OCI-LY3 (cell line): ENCODE results near the gene CTDSPL2.

ENCODE experiments used
- H2AFZ ChIP-seq: fragments of 200-600, 300-600 bp; shearing (Covaris generic); 2 replicates; pipeline ENCODE4 v1.6.0; 2014; ENCODE audit warnings: antibody characterized with exemption, low read depth, low read length
- H3K27ac ChIP-seq: fragments of 200-600, 300-600 bp; sonication (generic); 2 replicates; pipeline ENCODE4 v1.5.1; 2014; ENCODE audit warnings: mild to moderate bottlenecking, low read length, moderate library complexity, mixed read lengths
- H3K27me3 ChIP-seq: fragments of 200-600, 300-600 bp; sonication (generic); 2 replicates; pipeline ENCODE4 v1.6.1; 2014; ENCODE audit warnings: low read depth, low read length, mixed read lengths
- H3K36me3 ChIP-seq: fragments of 200-600, 300-600 bp; sonication (generic); replicated peaks from 2 replicates; pipeline ENCODE3; 2014; ENCODE audit warnings: low read depth, low read length, mixed read lengths
- H3K4me1 ChIP-seq: fragments of 300-600, 200-600 bp; sonication (generic); 2 replicates; pipeline ENCODE4 v1.6.1; 2014; ENCODE audit warnings: low read length, mixed read lengths
- H3K4me2 ChIP-seq: fragments of 200-600, 300-600 bp; sonication (generic); 2 replicates; pipeline ENCODE4 v1.6.1; 2014; ENCODE audit warnings: low read length, mixed read lengths
- H3K4me3 ChIP-seq: fragments of 300-600, 200-600 bp; sonication (generic); 2 replicates; pipeline ENCODE4 v1.5.1; 2014; ENCODE audit warnings: antibody characterized with exemption, mild to moderate bottlenecking, low read length, moderate library complexity
- H3K79me2 ChIP-seq: fragments of 300-600, 200-600 bp; shearing (Covaris generic); 2 replicates; pipeline ENCODE4 v1.6.1; 2014; ENCODE audit warnings: mild to moderate bottlenecking, low read length, mixed read lengths
- H3K9ac ChIP-seq: fragments of 300-600, 200-600 bp; shearing (Covaris generic); 2 replicates; pipeline ENCODE4 v1.6.0; 2014; ENCODE audit warnings: mild to moderate bottlenecking, low read length, moderate library complexity
- H3K9me3 ChIP-seq: fragments of 200-600, 300-600 bp; shearing (Covaris generic); 2 replicates; pipeline ENCODE4 v1.6.1; 2014; ENCODE audit warnings: low read length, mixed read lengths; ENCODE audit not compliant: insufficient read depth
- H4K20me1 ChIP-seq: fragments of 200-600, 300-600 bp; sonication (generic); 2 replicates; pipeline ENCODE4 v1.6.1; 2016; ENCODE audit warnings: low read length, mixed read lengths; ENCODE audit not compliant: insufficient read depth
- CTCF ChIP-seq: fragments of 200-600, 300-600 bp; sonication (generic); IDR thresholded peaks from 2 replicates; pipeline ENCODE4 v1.5.1; 2014; ENCODE audit warnings: antibody characterized with exemption, low read length, low read depth
- EZH2phosphoT487 ChIP-seq: fragments of 200-600 bp; shearing (Covaris generic); IDR thresholded peaks from 2 replicates; pipeline ENCODE4 v1.6.1; 2018; ENCODE audit warnings: antibody characterized with exemption, mixed run types, low read depth

Gene CTDSPL2

GRCh38 chr15:44568338-44568737, 140.9 kb downstream of the CTDSPL2 start:
- TF ChIP-seq CTCF (no peak), EZH2phosphoT487 (no peak)
- Histone ChIP-seq H3K4me3 (no peak overlapping the region), H3K4me1 (no peaks in the 10 kb centered on the region), H2AFZ (no peak overlapping the region), H3K79me2 (no peaks in the 10 kb centered on the region), H3K27ac (no peak overlapping the region), H3K9me3 (peaks cover 4% of the 10 kb centered on the region; the same call in 1 of the 2 replicates), H3K27me3 (no peaks in the 10 kb centered on the region), H3K4me2 (no peak overlapping the region), H3K36me3 (peaks cover 48% of the 10 kb centered on the region), H4K20me1 (no peaks in the 10 kb centered on the region), H3K9ac (no peak overlapping the region)

GRCh38 chr15:44569316-44569715, 141.9 kb downstream of the CTDSPL2 start:
- H3K36me3 ChIP-seq: peaks cover 41% of the 10 kb centered on the region
- no peak overlapping the region for H3K27ac ChIP-seq
- H3K4me3 ChIP-seq: no peak overlapping the region
- no peak for TF ChIP-seq EZH2phosphoT487
- no peak for TF ChIP-seq CTCF
- H2AFZ ChIP-seq: no peak overlapping the region
- H3K27me3 ChIP-seq: no peaks in the 10 kb centered on the region
- H3K4me1 ChIP-seq: no peaks in the 10 kb centered on the region
- H3K4me2 ChIP-seq: no peak overlapping the region
- H4K20me1 ChIP-seq: no peaks in the 10 kb centered on the region
- no peaks in the 10 kb centered on the region for H3K79me2 ChIP-seq
- no peak overlapping the region for H3K9ac ChIP-seq
- H3K9me3 ChIP-seq: peaks cover 4% of the 10 kb centered on the region; the same call in 1 of the 2 replicates

GRCh38 chr15:44570361-44570760, 142.9 kb downstream of the CTDSPL2 start:
- H3K9ac ChIP-seq: no peak overlapping the region
- H3K4me3 ChIP-seq: no peak overlapping the region
- no peaks in the 10 kb centered on the region for H3K9me3 ChIP-seq
- no peak overlapping the region for H3K4me2 ChIP-seq
- H3K79me2 ChIP-seq: no peaks in the 10 kb centered on the region
- peaks cover 35% of the 10 kb centered on the region for H3K36me3 ChIP-seq
- no peaks in the 10 kb centered on the region for H3K4me1 ChIP-seq
- H3K27ac ChIP-seq: no peak overlapping the region
- no peak overlapping the region for H2AFZ ChIP-seq
- H4K20me1 ChIP-seq: no peaks in the 10 kb centered on the region
- no peaks in the 10 kb centered on the region for H3K27me3 ChIP-seq
- TF ChIP-seq CTCF: no peak
- TF ChIP-seq EZH2phosphoT487: no peak

- H3K4me3 ChIP-seq: no peak overlapping the region
- no peak overlapping the region for H3K9ac ChIP-seq
- H3K27me3 ChIP-seq: no peaks in the 10 kb centered on the region
- H2AFZ ChIP-seq: no peak overlapping the region
- no peak overlapping the region for H3K27ac ChIP-seq
- no peaks in the 10 kb centered on the region for H3K79me2 ChIP-seq
- no peak overlapping the region for H3K4me2 ChIP-seq
- TF ChIP-seq EZH2phosphoT487 (no peak), CTCF (no peak)
- no peaks in the 10 kb centered on the region for H3K4me1 ChIP-seq
- H3K9me3 ChIP-seq: no peaks in the 10 kb centered on the region
- H4K20me1 ChIP-seq: no peaks in the 10 kb centered on the region
- H3K36me3 ChIP-seq: peaks cover 17% of the 10 kb centered on the region
Observed at GRCh38 chr15:44573386-44573785, 146.0 kb downstream of the CTDSPL2 start.
